Neural cell (in vitro differentiated cells): ENCODE results near the gene FSIP1.

Source experiments
- CTCF ChIP-seq: fragments of 450-650 bp; IDR thresholded peaks from 2 replicates; pipeline ENCODE4 v1.5.1; 2014; ENCODE audit warnings: antibody characterized with exemption, mild to moderate bottlenecking, moderate library complexity; ENCODE audit not compliant: poor library complexity, severe bottlenecking
- EP300 ChIP-seq: fragments of 450-650 bp; conservative IDR thresholded peaks from 2 replicates; pipeline ENCODE4 v1.6.1; 2014; ENCODE audit warnings: antibody characterized with exemption, mild to moderate bottlenecking, moderate library complexity; ENCODE audit not compliant: poor library complexity, severe bottlenecking
- EZH2 ChIP-seq: fragments of 200-600, 300-800 bp; shearing (Covaris generic), sonication (generic); IDR thresholded peaks from 2 replicates; pipeline ENCODE4 v1.6.1; 2014; ENCODE audit warnings: antibody characterized with exemption, low read length, borderline replicate concordance, mild to moderate bottlenecking; ENCODE audit not compliant: insufficient read depth, poor library complexity, severe bottlenecking
- MXI1 ChIP-seq: fragments of 450-650 bp; conservative IDR thresholded peaks from 2 replicates; pipeline ENCODE4 v1.6.1; 2014; ENCODE audit warnings: antibody characterized with exemption, mild to moderate bottlenecking; ENCODE audit not compliant: poor library complexity, severe bottlenecking
- POLR2AphosphoS5 ChIP-seq: IDR thresholded peaks from 2 replicates; pipeline ENCODE4 v1.6.1; 2012
- RAD21 ChIP-seq: fragments of 450-650 bp; conservative IDR thresholded peaks from 2 replicates; pipeline ENCODE4 v1.6.1; 2014; ENCODE audit warnings: antibody characterized with exemption, mild to moderate bottlenecking, moderate library complexity
- SMC3 ChIP-seq: fragments of 450-650 bp; conservative IDR thresholded peaks from 2 replicates; pipeline ENCODE4 v1.6.1; 2014; ENCODE audit warnings: antibody characterized with exemption, mild to moderate bottlenecking, moderate library complexity; ENCODE audit not compliant: poor library complexity
- TAF1 ChIP-seq: IDR thresholded peaks from 2 replicates; pipeline ENCODE4 v1.6.1; 2012; ENCODE audit warnings: low read depth
- TF ChIP-seq, protein P1 (sequence below): IDR thresholded peaks from 2 replicates; pipeline ENCODE4 v1.6.1; 2012; ENCODE audit warnings: borderline replicate concordance

- TF ChIP-seq EZH2 (no peak), CTCF (no peak), EP300 (no peak), POLR2AphosphoS5 (no peak), RAD21 (no peak), TAF1 (no peak), SMC3 (no peak), MXI1 (no peak)
- TF ChIP-seq, protein P1, sequence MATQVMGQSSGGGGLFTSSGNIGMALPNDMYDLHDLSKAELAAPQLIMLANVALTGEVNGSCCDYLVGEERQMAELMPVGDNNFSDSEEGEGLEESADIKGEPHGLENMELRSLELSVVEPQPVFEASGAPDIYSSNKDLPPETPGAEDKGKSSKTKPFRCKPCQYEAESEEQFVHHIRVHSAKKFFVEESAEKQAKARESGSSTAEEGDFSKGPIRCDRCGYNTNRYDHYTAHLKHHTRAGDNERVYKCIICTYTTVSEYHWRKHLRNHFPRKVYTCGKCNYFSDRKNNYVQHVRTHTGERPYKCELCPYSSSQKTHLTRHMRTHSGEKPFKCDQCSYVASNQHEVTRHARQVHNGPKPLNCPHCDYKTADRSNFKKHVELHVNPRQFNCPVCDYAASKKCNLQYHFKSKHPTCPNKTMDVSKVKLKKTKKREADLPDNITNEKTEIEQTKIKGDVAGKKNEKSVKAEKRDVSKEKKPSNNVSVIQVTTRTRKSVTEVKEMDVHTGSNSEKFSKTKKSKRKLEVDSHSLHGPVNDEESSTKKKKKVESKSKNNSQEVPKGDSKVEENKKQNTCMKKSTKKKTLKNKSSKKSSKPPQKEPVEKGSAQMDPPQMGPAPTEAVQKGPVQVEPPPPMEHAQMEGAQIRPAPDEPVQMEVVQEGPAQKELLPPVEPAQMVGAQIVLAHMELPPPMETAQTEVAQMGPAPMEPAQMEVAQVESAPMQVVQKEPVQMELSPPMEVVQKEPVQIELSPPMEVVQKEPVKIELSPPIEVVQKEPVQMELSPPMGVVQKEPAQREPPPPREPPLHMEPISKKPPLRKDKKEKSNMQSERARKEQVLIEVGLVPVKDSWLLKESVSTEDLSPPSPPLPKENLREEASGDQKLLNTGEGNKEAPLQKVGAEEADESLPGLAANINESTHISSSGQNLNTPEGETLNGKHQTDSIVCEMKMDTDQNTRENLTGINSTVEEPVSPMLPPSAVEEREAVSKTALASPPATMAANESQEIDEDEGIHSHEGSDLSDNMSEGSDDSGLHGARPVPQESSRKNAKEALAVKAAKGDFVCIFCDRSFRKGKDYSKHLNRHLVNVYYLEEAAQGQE, result no peak
Observed at GRCh38 chr15:39645976-39646257, 136.7 kb downstream of the FSIP1 start.
